ENCODE measurements around the gene SFXN5. TPM values are rescaled to one million over a fixed set of nuclear protein-coding genes. Genes with fewer than 3 reads are reported as not detected.

Gene SFXN5
- total RNA-seq, 1 donor from 2014 or later, result 12.7 TPM

- Mint-ChIP-seq H3K27ac (ENCODE audit: unreplicated experiment) (no peak overlapping the region), H3K4me1 (ENCODE audit: unreplicated experiment) (peaks cover 4% of the 10 kb centered on the region), H3K36me3 (ENCODE audit: unreplicated experiment) (peaks cover 1% of the 10 kb centered on the region), H3K4me3 (ENCODE audit: unreplicated experiment) (no peak overlapping the region), H3K27me3 (ENCODE audit: unreplicated experiment) (no peaks in the 10 kb centered on the region), H3K9me3 (ENCODE audit: unreplicated experiment) (no peaks in the 10 kb centered on the region)
- DNase-seq (ENCODE audit: extremely low spot score, unreplicated experiment), result peak; percentile 66
- TF ChIP-seq CTCF (IDR thresholded peaks at IDR 0.05), result no peak
These were observed 70.5 kb downstream of the SFXN5 start for GRCh38 chr2:73000808-73001570.

GRCh38 chr2:72999729-73000725 lies 71.5 kb downstream of the SFXN5 start:
- no peak for TF ChIP-seq CTCF (IDR thresholded peaks at IDR 0.05)
- Mint-ChIP-seq H3K4me3 (ENCODE audit: unreplicated experiment) (no peak overlapping the region), H3K27me3 (ENCODE audit: unreplicated experiment) (no peaks in the 10 kb centered on the region), H3K27ac (ENCODE audit: unreplicated experiment) (no peak overlapping the region), H3K4me1 (ENCODE audit: unreplicated experiment) (peaks cover 4% of the 10 kb centered on the region), H3K9me3 (ENCODE audit: unreplicated experiment) (no peaks in the 10 kb centered on the region), H3K36me3 (ENCODE audit: unreplicated experiment) (peaks cover 1% of the 10 kb centered on the region)
- peak; percentile 67 for DNase-seq (ENCODE audit: extremely low spot score, unreplicated experiment)

GRCh38 chr2:72998724-72999123 lies 72.8 kb downstream of the SFXN5 start:
- peaks cover 1% of the 10 kb centered on the region for H3K36me3 Mint-ChIP-seq (ENCODE audit: unreplicated experiment)
- H3K9me3 Mint-ChIP-seq (ENCODE audit: unreplicated experiment), result no peaks in the 10 kb centered on the region
- H3K27ac Mint-ChIP-seq (ENCODE audit: unreplicated experiment), result no peak overlapping the region
- no peak overlapping the region for H3K4me3 Mint-ChIP-seq (ENCODE audit: unreplicated experiment)
- DNase-seq (ENCODE audit: extremely low spot score, unreplicated experiment), result no peak
- H3K27me3 Mint-ChIP-seq (ENCODE audit: unreplicated experiment), result no peaks in the 10 kb centered on the region
- H3K4me1 Mint-ChIP-seq (ENCODE audit: unreplicated experiment), result peaks cover 4% of the 10 kb centered on the region
- TF ChIP-seq CTCF (IDR thresholded peaks at IDR 0.05), result no peak

- H3K4me3 Mint-ChIP-seq (ENCODE audit: unreplicated experiment), result no peak overlapping the region
- peaks cover 4% of the 10 kb centered on the region for H3K4me1 Mint-ChIP-seq (ENCODE audit: unreplicated experiment)
- H3K27me3 Mint-ChIP-seq (ENCODE audit: unreplicated experiment), result no peaks in the 10 kb centered on the region
- DNase-seq (ENCODE audit: extremely low spot score, unreplicated experiment), result peak; percentile 73
- TF ChIP-seq CTCF (IDR thresholded peaks at IDR 0.05), result no peak
- H3K27ac Mint-ChIP-seq (ENCODE audit: unreplicated experiment), result no peak overlapping the region
- no peaks in the 10 kb centered on the region for H3K9me3 Mint-ChIP-seq (ENCODE audit: unreplicated experiment)
- H3K36me3 Mint-ChIP-seq (ENCODE audit: unreplicated experiment), result peaks cover 1% of the 10 kb centered on the region
These were observed 73.3 kb downstream of the SFXN5 start for GRCh38 chr2:72998234-72998651.

GRCh38 chr2:72996117-72996502 lies 75.4 kb downstream of the SFXN5 start:
- Mint-ChIP-seq H3K4me3 (ENCODE audit: unreplicated experiment) (no peak overlapping the region), H3K36me3 (ENCODE audit: unreplicated experiment) (peaks cover 1% of the 10 kb centered on the region), H3K4me1 (ENCODE audit: unreplicated experiment) (peaks cover 4% of the 10 kb centered on the region), H3K27me3 (ENCODE audit: unreplicated experiment) (no peaks in the 10 kb centered on the region), H3K27ac (ENCODE audit: unreplicated experiment) (no peak overlapping the region), H3K9me3 (ENCODE audit: unreplicated experiment) (no peaks in the 10 kb centered on the region)
- TF ChIP-seq CTCF (IDR thresholded peaks at IDR 0.05), result no peak
- DNase-seq (ENCODE audit: extremely low spot score, unreplicated experiment), result peak; percentile 73
